ENCODE data around the gene PARD6B.

The PARD6B gene

DNA sequence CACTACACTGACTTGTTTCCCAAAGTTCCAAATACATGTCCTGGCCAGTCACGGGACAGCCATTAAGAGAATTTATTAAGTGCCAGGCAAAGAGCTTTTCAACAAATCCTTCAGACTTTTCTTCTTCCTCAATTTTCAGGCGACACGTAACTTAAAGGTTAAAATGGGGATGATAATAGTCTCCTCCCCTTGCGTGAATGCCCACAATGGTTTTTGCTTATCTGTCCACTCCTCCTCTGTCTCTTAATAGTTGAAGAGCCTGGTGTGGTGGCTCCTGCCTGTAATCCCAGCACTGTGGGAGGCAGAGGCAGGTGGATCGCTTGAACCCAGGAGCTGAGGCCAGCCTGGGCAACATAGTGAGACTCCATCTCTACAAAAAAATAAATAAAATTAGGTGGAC lies 11.4 kb upstream of the PARD6B start:
- Histone ChIP-seq H3K9ac (ENCODE audit: low read length) (no peak overlapping the region), H3K36me3 (replicated peaks; ENCODE audit: low read depth, low read length) (no peaks in the 10 kb centered on the region), H4K20me1 (ENCODE audit: insufficient read depth, low read length) (no peaks in the 10 kb centered on the region), H2AFZ (ENCODE audit: low read depth, low read length) (no peak overlapping the region), H3K9me3 (ENCODE audit: insufficient read depth, low read length) (no peaks in the 10 kb centered on the region), H3K27me3 (ENCODE audit: low read depth, low read length) (peaks cover 8% of the 10 kb centered on the region), H3K4me1 (ENCODE audit: low read length) (peaks cover 3% of the 10 kb centered on the region; the same call in 1 of the 2 replicates), H3K4me3 (ENCODE audit: low read length) (no peak overlapping the region), H3K79me2 (ENCODE audit: low read length) (no peaks in the 10 kb centered on the region), H3K27ac (ENCODE audit: low read length) (no peak overlapping the region), H3K4me2 (ENCODE audit: low read length) (no peak overlapping the region)
- TF ChIP-seq EZH2phosphoT487 (IDR thresholded peaks at IDR 0.05; ENCODE audit: low read depth) = no peak
- TF ChIP-seq, protein P1, sequence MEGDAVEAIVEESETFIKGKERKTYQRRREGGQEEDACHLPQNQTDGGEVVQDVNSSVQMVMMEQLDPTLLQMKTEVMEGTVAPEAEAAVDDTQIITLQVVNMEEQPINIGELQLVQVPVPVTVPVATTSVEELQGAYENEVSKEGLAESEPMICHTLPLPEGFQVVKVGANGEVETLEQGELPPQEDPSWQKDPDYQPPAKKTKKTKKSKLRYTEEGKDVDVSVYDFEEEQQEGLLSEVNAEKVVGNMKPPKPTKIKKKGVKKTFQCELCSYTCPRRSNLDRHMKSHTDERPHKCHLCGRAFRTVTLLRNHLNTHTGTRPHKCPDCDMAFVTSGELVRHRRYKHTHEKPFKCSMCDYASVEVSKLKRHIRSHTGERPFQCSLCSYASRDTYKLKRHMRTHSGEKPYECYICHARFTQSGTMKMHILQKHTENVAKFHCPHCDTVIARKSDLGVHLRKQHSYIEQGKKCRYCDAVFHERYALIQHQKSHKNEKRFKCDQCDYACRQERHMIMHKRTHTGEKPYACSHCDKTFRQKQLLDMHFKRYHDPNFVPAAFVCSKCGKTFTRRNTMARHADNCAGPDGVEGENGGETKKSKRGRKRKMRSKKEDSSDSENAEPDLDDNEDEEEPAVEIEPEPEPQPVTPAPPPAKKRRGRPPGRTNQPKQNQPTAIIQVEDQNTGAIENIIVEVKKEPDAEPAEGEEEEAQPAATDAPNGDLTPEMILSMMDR (IDR thresholded peaks at IDR 0.05; ENCODE audit: low read depth, low read length) = no peak

DNA sequence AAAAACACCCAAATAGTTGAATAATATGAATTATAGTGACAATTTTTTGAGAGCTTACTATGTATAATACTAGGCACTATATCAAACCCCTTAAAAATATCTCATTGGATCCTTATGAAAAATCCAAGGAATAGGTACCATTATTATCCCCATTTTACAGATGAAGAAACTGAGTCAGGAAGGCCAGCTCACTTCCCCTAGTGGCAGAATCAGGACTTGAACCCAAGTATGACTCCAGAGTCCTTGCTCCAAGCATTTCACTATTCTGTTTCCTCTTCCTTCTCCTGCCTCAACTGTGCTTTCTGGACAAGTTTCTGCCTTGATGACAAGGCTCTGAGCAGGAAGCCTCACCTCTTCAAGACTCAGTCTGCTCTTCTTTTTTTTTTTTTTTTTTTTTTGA lies 10.8 kb upstream of the PARD6B start:
- peaks cover 3% of the 10 kb centered on the region; the same call in 1 of the 2 replicates for H3K4me1 ChIP-seq (ENCODE audit: low read length)
- no peak overlapping the region for H3K9ac ChIP-seq (ENCODE audit: low read length)
- no peak overlapping the region for H3K4me3 ChIP-seq (ENCODE audit: low read length)
- TF ChIP-seq EZH2phosphoT487 (IDR thresholded peaks at IDR 0.05; ENCODE audit: low read depth) = no peak
- H2AFZ ChIP-seq (ENCODE audit: low read depth, low read length) = no peak overlapping the region
- H4K20me1 ChIP-seq (ENCODE audit: insufficient read depth, low read length) = no peaks in the 10 kb centered on the region
- no peaks in the 10 kb centered on the region for H3K36me3 ChIP-seq (replicated peaks; ENCODE audit: low read depth, low read length)
- H3K4me2 ChIP-seq (ENCODE audit: low read length) = no peak overlapping the region
- no peaks in the 10 kb centered on the region for H3K9me3 ChIP-seq (ENCODE audit: insufficient read depth, low read length)
- H3K79me2 ChIP-seq (ENCODE audit: low read length) = no peaks in the 10 kb centered on the region
- H3K27ac ChIP-seq (ENCODE audit: low read length) = no peak overlapping the region
- peaks cover 2% of the 10 kb centered on the region for H3K27me3 ChIP-seq (ENCODE audit: low read depth, low read length)

DNA sequence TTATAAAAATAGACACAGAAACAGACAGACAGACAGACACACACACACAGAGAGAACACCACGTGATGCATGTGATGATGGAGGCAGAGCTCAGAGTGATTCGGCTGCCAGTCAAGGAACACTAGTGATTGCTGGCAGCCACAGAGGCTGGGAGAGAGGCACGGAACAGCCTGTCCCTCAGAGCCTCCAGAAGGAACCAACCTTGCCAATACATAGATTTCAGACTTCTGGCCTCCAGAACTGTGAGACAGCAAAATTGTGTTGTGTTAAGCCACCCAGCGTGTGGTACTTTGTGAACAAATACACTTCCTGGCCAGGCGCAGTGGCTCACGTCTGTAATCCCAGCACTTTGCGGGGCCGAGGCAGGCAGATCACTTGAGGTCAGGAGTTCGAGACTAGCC lies 9.5 kb upstream of the PARD6B start:
- no peaks in the 10 kb centered on the region for H3K79me2 ChIP-seq (ENCODE audit: low read length)
- no peak overlapping the region for H2AFZ ChIP-seq (ENCODE audit: low read depth, low read length)
- H3K4me1 ChIP-seq (ENCODE audit: low read length) = peaks cover 10% of the 10 kb centered on the region
- no peak overlapping the region for H3K9ac ChIP-seq (ENCODE audit: low read length)
- H3K27ac ChIP-seq (ENCODE audit: low read length) = no peak overlapping the region
- no peaks in the 10 kb centered on the region for H3K36me3 ChIP-seq (replicated peaks; ENCODE audit: low read depth, low read length)
- no peaks in the 10 kb centered on the region for H4K20me1 ChIP-seq (ENCODE audit: insufficient read depth, low read length)
- no peak overlapping the region for H3K4me2 ChIP-seq (ENCODE audit: low read length)
- no peak overlapping the region for H3K4me3 ChIP-seq (ENCODE audit: low read length)
- TF ChIP-seq, protein P1 (IDR thresholded peaks at IDR 0.05; ENCODE audit: low read depth, low read length) = no peak
- no peaks in the 10 kb centered on the region for H3K27me3 ChIP-seq (ENCODE audit: low read depth, low read length)
- H3K9me3 ChIP-seq (ENCODE audit: insufficient read depth, low read length) = no peaks in the 10 kb centered on the region

DNA sequence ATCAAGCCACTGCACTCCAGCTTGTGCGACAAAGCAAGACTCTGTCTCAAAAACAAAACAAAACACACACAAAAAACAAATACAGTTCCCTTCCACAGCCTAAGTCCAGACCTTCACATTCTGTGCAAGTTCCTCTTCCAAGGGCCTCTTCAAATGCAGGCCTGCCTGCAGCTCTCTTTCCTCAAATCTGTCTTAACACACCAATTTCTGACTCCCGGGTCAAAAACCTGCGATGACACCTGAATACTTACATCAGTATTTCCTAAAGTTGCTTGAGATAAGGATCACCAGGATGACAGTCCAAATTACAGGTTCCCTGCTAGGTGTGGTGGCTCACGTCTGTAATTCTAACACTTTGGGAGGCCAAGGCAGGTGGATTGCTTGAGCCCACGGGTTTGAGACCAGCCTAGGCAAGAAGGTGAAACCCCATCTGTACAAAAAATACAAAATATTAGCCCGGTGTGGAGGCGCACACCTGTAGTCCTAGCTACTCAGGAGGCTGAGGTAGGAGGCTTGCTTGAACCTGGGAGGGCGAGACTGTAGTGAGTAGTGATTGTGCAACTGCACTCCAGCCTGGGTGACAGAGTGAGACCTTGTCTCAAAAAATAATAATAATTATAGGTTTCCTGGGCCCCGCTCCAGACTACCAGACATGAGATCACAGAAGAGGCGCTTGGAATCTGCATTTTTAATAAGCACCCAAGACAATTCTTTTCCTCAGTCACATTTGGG lies 8.8 kb upstream of the PARD6B start:
- Histone ChIP-seq H3K9me3 (ENCODE audit: insufficient read depth, low read length) (no peaks in the 10 kb centered on the region), H3K9ac (ENCODE audit: low read length) (no peak overlapping the region), H3K4me2 (ENCODE audit: low read length) (no peak overlapping the region), H3K79me2 (ENCODE audit: low read length) (no peaks in the 10 kb centered on the region), H3K4me1 (ENCODE audit: low read length) (peaks cover 18% of the 10 kb centered on the region), H3K27me3 (ENCODE audit: low read depth, low read length) (no peaks in the 10 kb centered on the region), H4K20me1 (ENCODE audit: insufficient read depth, low read length) (no peaks in the 10 kb centered on the region), H3K4me3 (ENCODE audit: low read length) (no peak overlapping the region), H3K36me3 (replicated peaks; ENCODE audit: low read depth, low read length) (no peaks in the 10 kb centered on the region), H2AFZ (ENCODE audit: low read depth, low read length) (0 out of 2 replicates have a peak overlapping the region, but pooled peaks have one; percentile 7), H3K27ac (ENCODE audit: low read length) (no peak overlapping the region)
- TF ChIP-seq, protein P1 (IDR thresholded peaks at IDR 0.05; ENCODE audit: low read depth, low read length) = no peak
- TF ChIP-seq EZH2phosphoT487 (IDR thresholded peaks at IDR 0.05; ENCODE audit: low read depth) = no peak

Data from OCI-LY3 (cell line).